Thyroid gland (tissue), 4 donors: ENCODE measurements around the gene RAB11FIP3. TPM values are rescaled to one million over a fixed set of nuclear protein-coding genes. Genes with fewer than 3 reads are reported as not detected.
"Not testable (repeated sequence)": the region's sequence is repeated elsewhere in the genome, so short reads cannot be mapped to it uniquely, and the experiment has no call there.

Source experiments
- DNase-seq, 2 donors: peaks; one replicate each; pipeline ENCODE4 v3.0.0-alpha.2; 2019
- H3K27ac ChIP-seq, 3 donors: fragments of 200-600 bp; sonication (generic); 1 replicate in 2 of 3; 2 replicates in 1 of 3; pipeline ENCODE4 v1.5.1; 2016 to 2019; ENCODE audit warnings: mild to moderate bottlenecking in 1 of 3, moderate library complexity in 1 of 3
- H3K27me3 ChIP-seq: fragments of 200-600 bp; sonication (generic); one replicate; pipeline ENCODE4 v1.5.1; 2019
- H3K36me3 ChIP-seq, 2 donors: fragments of 200-600 bp; sonication (generic); one replicate each; pipeline ENCODE4 v1.5.1; 2016 to 2019
- H3K4me1 ChIP-seq, 2 donors: fragments of 200-600 bp; sonication (generic); one replicate each; pipeline ENCODE4 v1.5.1; 2017 to 2019
- H3K4me3 ChIP-seq, 3 donors: fragments of 200-600 bp; sonication (generic); replicated peaks in 1 of 3; 1 replicate in 2 of 3; 2 replicates in 1 of 3; pipeline ENCODE4 v1.5.1; 2016; ENCODE audit warnings: mild to moderate bottlenecking in 1 of 3
- H3K9me3 ChIP-seq: fragments of 200-600 bp; sonication (generic); one replicate; pipeline ENCODE4 v1.5.1; 2017
- CTCF ChIP-seq, 6 experiments: fragments of 200-600 bp in 3 of 6; fragments of 450-650 bp in 3 of 6; sonication (generic) in 3 of 6; IDR thresholded peaks; one replicate each; pipeline ENCODE4 v1.5.1; 2016 to 2019; ENCODE audit warnings: antibody characterized with exemption in 6 of 6, mild to moderate bottlenecking in 2 of 6, inconsistent platforms in 1 of 6, moderate library complexity in 1 of 6
- POLR2A ChIP-seq, 2 donors: fragments of 450-650 bp; IDR thresholded peaks; one replicate each; pipeline ENCODE4 v1.6.1; 2017; ENCODE audit warnings: antibody characterized with exemption in 2 of 2, mild to moderate bottlenecking in 2 of 2, moderate library complexity in 1 of 2
- WGBS, 2 donors: methylation state at CpG; one replicate each; pipeline ENCODE4 v1.1.5; 2017; 5-methylcytosine and 5-hydroxymethylcytosine counted together
- intact Hi-C: fragments of 100-400 bp; cut with DNase I; formaldehyde crosslinking; loops from one replicate; pipeline ENCODE4 v1.15.1; 2023
- total RNA-seq, 4 donors: library from RNA; depleted of rRNA; stranded (reverse); fragments of >200 nt; gene quantifications; one replicate each; pipeline ENCODE4 v1.2.3, GENCODE V29; 2016

The RAB11FIP3 gene
- total RNA-seq, 4 donors from 2014 or later, result 26.6 to 34.3 (median 28.0) TPM

- Histone ChIP-seq H3K27ac (no peak overlapping the region), H3K9me3 (no peaks in the 10 kb centered on the region), H3K4me3 (no peak overlapping the region), H3K27me3 (no peaks in the 10 kb centered on the region), H3K4me1 (peaks cover 0 to 3% of the 10 kb centered on the region in 2 donors), H3K36me3 (no peaks in the 10 kb centered on the region)
- intact Hi-C loops, result no loop called here
- WGBS, 2 donors, result 88 to 96% methylated on average over 4 to 15 of the region's 16 CpGs
- no peak for TF ChIP-seq POLR2A (IDR thresholded peaks at IDR 0.05)
- no peak for TF ChIP-seq CTCF (IDR thresholded peaks at IDR 0.05)
- DNase-seq, result no peak
These were observed 18.2 kb upstream of the RAB11FIP3 start for GRCh38 chr16:407253-407652.

- intact Hi-C loops, result no loop called here
- TF ChIP-seq CTCF (IDR thresholded peaks at IDR 0.05) (no peak), POLR2A (IDR thresholded peaks at IDR 0.05) (no peak)
- Histone ChIP-seq H3K9me3 (no peaks in the 10 kb centered on the region), H3K36me3 (no peaks in the 10 kb centered on the region), H3K27me3 (no peaks in the 10 kb centered on the region), H3K27ac (no peak overlapping the region), H3K4me3 (no peak overlapping the region), H3K4me1 (no peaks in the 10 kb centered on the region)
- 94 to 100% methylated on average over 11 to 12 of the region's 36 CpGs for WGBS, 2 donors
- no peak for DNase-seq
These were observed 14.8 kb upstream of the RAB11FIP3 start for GRCh38 chr16:410516-411178.

- 94 to 95% methylated on average over 17 to 22 of the region's 26 CpGs for WGBS, 2 donors
- intact Hi-C loops, result no loop called here
- no peak for TF ChIP-seq POLR2A (IDR thresholded peaks at IDR 0.05)
- no peak for TF ChIP-seq CTCF (IDR thresholded peaks at IDR 0.05)
- no peaks in the 10 kb centered on the region for H3K9me3 ChIP-seq
- H3K27ac ChIP-seq, result no peak overlapping the region
- no peak for DNase-seq
- H3K4me1 ChIP-seq, result no peaks in the 10 kb centered on the region
- no peaks in the 10 kb centered on the region for H3K27me3 ChIP-seq
- no peak overlapping the region for H3K4me3 ChIP-seq
- no peaks in the 10 kb centered on the region for H3K36me3 ChIP-seq
These were observed 13.7 kb upstream of the RAB11FIP3 start for GRCh38 chr16:411576-412265.

GRCh38 chr16:414395-415169, 10.9 kb upstream of the RAB11FIP3 start:
- no peak for TF ChIP-seq CTCF (IDR thresholded peaks at IDR 0.05)
- no peak for TF ChIP-seq POLR2A (IDR thresholded peaks at IDR 0.05)
- Histone ChIP-seq H3K4me1 (no peaks in the 10 kb centered on the region), H3K4me3 (no peak overlapping the region), H3K27ac (no peak overlapping the region), H3K9me3 (no peaks in the 10 kb centered on the region), H3K36me3 (no peaks in the 10 kb centered on the region), H3K27me3 (no peaks in the 10 kb centered on the region)
- intact Hi-C loops, result no loop called here
- 88 to 89% methylated on average over 18 to 20 of the region's 21 CpGs for WGBS, 2 donors
- DNase-seq, result no peak

GRCh38 chr16:415170-415498, 10.3 kb upstream of the RAB11FIP3 start:
- H3K27ac ChIP-seq, H3K4me1 ChIP-seq, DNase-seq, H3K9me3 ChIP-seq, intact Hi-C loops, H3K27me3 ChIP-seq, H3K36me3 ChIP-seq, H3K4me3 ChIP-seq: not testable (repeated sequence)
- WGBS, 2 donors, result 91% methylated on average over 3 of the region's 3 CpGs

GRCh38 chr16:422179-422578, 3.3 kb upstream of the RAB11FIP3 start:
- H3K4me1 ChIP-seq, result peaks cover 13 to 18% of the 10 kb centered on the region in 2 donors
- H3K36me3 ChIP-seq, intact Hi-C loops, DNase-seq, H3K4me3 ChIP-seq, H3K9me3 ChIP-seq, H3K27me3 ChIP-seq, H3K27ac ChIP-seq: not testable (repeated sequence)
- 90 to 96% methylated on average over 13 of the region's 13 CpGs for WGBS, 2 donors
